Measurements from ENCODE around the gene NRAP.

GRCh38 chr10:113651898-113652297, 11.9 kb downstream of the NRAP start:
- TF ChIP-seq CTCF (optimal IDR thresholded peaks at IDR 0.05 in 1 of 3, IDR thresholded peaks at IDR 0.05 in 1 of 3, conservative IDR thresholded peaks at IDR 0.05 in 1 of 3; ENCODE audit: extremely low read depth in 1 of 3, insufficient read depth in 2 of 3, low read length in 3 of 3) (no peak), EZH2 (IDR thresholded peaks at IDR 0.05; ENCODE audit: low read length) (no peak)
